HG03159 (cell line): ENCODE measurements around the gene FTL.
A peak's percentile ranks its signal among the peaks of the same experiment; 100 is the strongest.

Source experiments
- ATAC-seq: cut with Tn5 transposase; IDR thresholded peaks from one replicate; pipeline ENCODE4 v1.9.1; 2021; ENCODE audit warnings: mild to moderate bottlenecking, moderate library complexity; ENCODE audit not compliant: unreplicated experiment

Gene FTL

GRCh38 chr19:48945415-48945814, 19.7 kb upstream of the FTL start:
- no peak for ATAC-seq

GRCh38 chr19:48945817-48946216, 19.3 kb upstream of the FTL start:
- no peak for ATAC-seq

GRCh38 chr19:48946463-48947257, 18.4 kb upstream of the FTL start:
- no peak for ATAC-seq

GRCh38 chr19:48947258-48947542, 17.9 kb upstream of the FTL start:
- no peak for ATAC-seq

- no peak for ATAC-seq
Observed at GRCh38 chr19:48950159-48950558, 14.9 kb upstream of the FTL start.

- no peak for ATAC-seq
Observed at GRCh38 chr19:48950830-48951519, 14.1 kb upstream of the FTL start.

- ATAC-seq: no peak
Observed at GRCh38 chr19:48953141-48953540, 12.0 kb upstream of the FTL start.

GRCh38 chr19:48953990-48954594, 11.0 kb upstream of the FTL start:
- ATAC-seq: no peak

- ATAC-seq: peak; percentile 76
Observed at GRCh38 chr19:48954595-48955307, 10.4 kb upstream of the FTL start, which contains the start of gene BAX. Gene BAX (plus strand): TSS chr19:48954875. CDS start chr19:48954929, 54 bp downstream.

GRCh38 chr19:48955308-48955958, 9.7 kb upstream of the FTL start:
- no peak for ATAC-seq

GRCh38 chr19:48958006-48958405, 7.1 kb upstream of the FTL start:
- no peak for ATAC-seq

GRCh38 chr19:48959341-48960239, 5.5 kb upstream of the FTL start:
- no peak for ATAC-seq

- ATAC-seq: no peak
Observed at GRCh38 chr19:48961051-48961649, 4.0 kb upstream of the FTL start.

GRCh38 chr19:48961673-48962028, 3.5 kb upstream of the FTL start:
- ATAC-seq: no peak

GRCh38 chr19:48962029-48962848, 2.9 kb upstream of the FTL start:
- no peak for ATAC-seq

GRCh38 chr19:48962849-48963165, 2.3 kb upstream of the FTL start:
- no peak for ATAC-seq

GRCh38 chr19:48963371-48964204, 1.5 kb upstream of the FTL start:
- no peak for ATAC-seq
